H1 (cell line): ENCODE results near the gene RPL22L1. TPM values are rescaled to one million over a fixed set of nuclear protein-coding genes. Genes with fewer than 3 reads are reported as not detected.

ENCODE experiments used
- CTCF ChIA-PET: fragments of 300-600 bp; sonication (Branson Sonifier 250); formaldehyde crosslinking; loops from one replicate; lab custom pipeline; 2021; ENCODE audit not compliant: partially characterized antibody; lab: Charles Lee
- POLR2A ChIA-PET: fragments of 300-600 bp; sonication (Branson Sonifier 250); formaldehyde crosslinking; loops from one replicate; lab custom pipeline; 2021; ENCODE audit warnings: inconsistent platforms; ENCODE audit not compliant: partially characterized antibody; lab: Charles Lee
- DNase-seq, 2 experiments: peaks; one replicate each; pipeline versions ENCODE4 v3.0.0 to v3.0.0-alpha.2; 2010 to 2022; ENCODE audit warnings: low spot score in 2 of 2, low read depth in 1 of 2, mixed read lengths in 1 of 2
- FAIRE-seq: peaks from 2 replicates; lab custom pipeline; 2011; peaks lifted over from hg19 to GRCh38; lab: Jason Lieb, UNC
- H2AFZ ChIP-seq: 2 replicates; pipeline ENCODE4 v1.8.1; 2012; ENCODE audit warnings: low read length, inconsistent platforms
- H2AK5ac ChIP-seq: 2 replicates; pipeline ENCODE4 v1.6.1; 2013; ENCODE audit warnings: low read depth, low read length
- H2BK120ac ChIP-seq: replicated peaks from 2 replicates; pipeline ENCODE3; 2013; ENCODE audit warnings: low read depth, low read length, inconsistent platforms
- H2BK12ac ChIP-seq: 2 replicates; pipeline ENCODE4 v1.6.1; 2013; ENCODE audit warnings: low read depth, low read length
- H2BK15ac ChIP-seq: 2 replicates; pipeline ENCODE4 v1.6.1; 2013; ENCODE audit warnings: low read length
- H2BK20ac ChIP-seq: 2 replicates; pipeline ENCODE4 v1.6.1; 2013; ENCODE audit warnings: low read length
- H2BK5ac ChIP-seq: 2 replicates; pipeline ENCODE4 v1.6.1; 2013; ENCODE audit warnings: low read depth, low read length
- H3K14ac ChIP-seq: 2 replicates; pipeline ENCODE4 v1.6.1; 2013; ENCODE audit warnings: inconsistent platforms; ENCODE audit not compliant: insufficient read length
- H3K18ac ChIP-seq: 2 replicates; pipeline ENCODE4 v1.6.1; 2013; ENCODE audit warnings: low read length; ENCODE audit errors: extremely low read depth
- H3K23ac ChIP-seq: 2 replicates; pipeline ENCODE4 v1.6.1; 2013; ENCODE audit warnings: inconsistent platforms; ENCODE audit not compliant: insufficient read length
- H3K23me2 ChIP-seq: 2 replicates; pipeline ENCODE4 v1.6.1; 2013; ENCODE audit warnings: low read depth, low read length
- H3K27ac ChIP-seq: 2 replicates; pipeline ENCODE4 v1.6.1; 2011; ENCODE audit warnings: low read depth, low read length, inconsistent platforms
- H3K27me3 ChIP-seq, 4 experiments: replicated peaks in 1 of 4; 1 replicate in 1 of 4; 2 replicates in 3 of 4; pipeline versions ENCODE4 v1.6.1 to v1.8.1; 2011 to 2013; ENCODE audit warnings: low read length in 3 of 4, mild to moderate bottlenecking in 3 of 4, inconsistent platforms in 2 of 4, mixed read lengths in 2 of 4, moderate library complexity in 1 of 4; ENCODE audit not compliant: control insufficient read depth in 3 of 4, insufficient read depth in 3 of 4; ENCODE audit errors: extremely low read depth in 1 of 4
- H3K36me3 ChIP-seq, 4 experiments: 2 replicates each; pipeline versions ENCODE4 v1.6.1 to v1.8.1; 2011 to 2013; ENCODE audit warnings: mild to moderate bottlenecking in 4 of 4, low read length in 3 of 4, moderate library complexity in 2 of 4, control low read depth in 1 of 4, inconsistent platforms in 1 of 4; ENCODE audit not compliant: insufficient read depth in 4 of 4, control insufficient read depth in 2 of 4
- H3K4ac ChIP-seq: replicated peaks from 2 replicates; pipeline ENCODE3; 2013; ENCODE audit warnings: low read length, low read depth, mixed read lengths, inconsistent platforms; ENCODE audit not compliant: insufficient read length
- H3K4me1 ChIP-seq, 4 experiments: replicated peaks in 1 of 4; 1 replicate in 1 of 4; 2 replicates in 3 of 4; pipeline versions ENCODE4 v1.6.1 to v1.8.1; 2011 to 2013; ENCODE audit warnings: low read length in 3 of 4, inconsistent platforms in 2 of 4, mixed read lengths in 1 of 4; ENCODE audit not compliant: insufficient read depth in 4 of 4, control insufficient read depth in 3 of 4
- H3K4me2 ChIP-seq, 2 experiments: 2 replicates each; pipeline versions ENCODE4 v1.6.1 to v1.8.1; 2011 to 2013; ENCODE audit warnings: low read depth in 2 of 2, low read length in 2 of 2, control low read depth in 1 of 2, inconsistent platforms in 1 of 2, mild to moderate bottlenecking in 1 of 2; ENCODE audit not compliant: insufficient read depth in 1 of 2
- H3K4me3 ChIP-seq, 4 experiments: fragments of 200-600, 300-600 bp in 1 of 4; sonication (generic), shearing (Covaris generic), sonication (Bioruptor Twin) in 1 of 4; 2 replicates each; pipeline versions ENCODE4 v1.5.1 to v1.8.1; 2011 to 2016; ENCODE audit warnings: low read length in 4 of 4, low read depth in 3 of 4, control low read depth in 2 of 4, inconsistent platforms in 2 of 4, mild to moderate bottlenecking in 2 of 4, mixed read lengths in 1 of 4, moderate library complexity in 1 of 4; ENCODE audit not compliant: insufficient read depth in 2 of 4; ENCODE audit errors: extremely low read depth in 1 of 4
- H3K56ac ChIP-seq: replicated peaks from 2 replicates; pipeline ENCODE3; 2013; ENCODE audit warnings: low read depth, mild to moderate bottlenecking, mixed read lengths, low read length, inconsistent platforms; ENCODE audit not compliant: insufficient read length
- H3K79me1 ChIP-seq: 2 replicates; pipeline ENCODE4 v1.6.1; 2013; ENCODE audit warnings: low read depth, low read length, control low read depth
- H3K79me2 ChIP-seq, 2 experiments: 2 replicates each; pipeline versions ENCODE4 v1.6.1 to v1.8.1; 2012 to 2013; ENCODE audit warnings: low read length in 2 of 2, mild to moderate bottlenecking in 2 of 2, inconsistent platforms in 1 of 2; ENCODE audit not compliant: insufficient read depth in 2 of 2, control insufficient read depth in 1 of 2
- H3K9ac ChIP-seq, 4 experiments: replicated peaks in 1 of 4; 1 replicate in 1 of 4; 2 replicates in 3 of 4; pipeline versions ENCODE4 v1.6.1 to v1.8.1; 2011 to 2013; ENCODE audit warnings: low read depth in 3 of 4, low read length in 3 of 4, control low read depth in 2 of 4, mild to moderate bottlenecking in 2 of 4, moderate library complexity in 2 of 4, inconsistent platforms in 1 of 4; ENCODE audit errors: extremely low read depth in 1 of 4
- H3K9me3 ChIP-seq, 2 experiments: 2 replicates each; pipeline versions ENCODE4 v1.6.1 to v1.8.1; 2012 to 2013; ENCODE audit warnings: mild to moderate bottlenecking in 2 of 2, moderate library complexity in 2 of 2, control low read depth in 1 of 2, inconsistent platforms in 1 of 2, low read depth in 1 of 2, low read length in 1 of 2, mixed read lengths in 1 of 2; ENCODE audit not compliant: insufficient read depth in 2 of 2
- H4K20me1 ChIP-seq, 2 experiments: replicated peaks in 1 of 2; 2 replicates each; pipeline versions ENCODE3 to v1.8.1; 2011 to 2013; ENCODE audit warnings: inconsistent platforms in 2 of 2, low read length in 2 of 2, mild to moderate bottlenecking in 1 of 2; ENCODE audit not compliant: insufficient read depth in 2 of 2, control insufficient read depth in 1 of 2
- H4K5ac ChIP-seq: 2 replicates; pipeline ENCODE4 v1.6.1; 2013; ENCODE audit warnings: low read length, low read depth, mixed read lengths, inconsistent platforms; ENCODE audit not compliant: insufficient read length
- H4K8ac ChIP-seq: 2 replicates; pipeline ENCODE4 v1.8.0; 2013; ENCODE audit warnings: mild to moderate bottlenecking, moderate library complexity, low read length, inconsistent platforms; ENCODE audit not compliant: insufficient read depth; ENCODE audit errors: extremely low read depth
- H4K91ac ChIP-seq: replicated peaks from 2 replicates; pipeline ENCODE3; 2013; ENCODE audit warnings: low read length, mixed read lengths, inconsistent platforms; ENCODE audit not compliant: insufficient read length
- ASH2L ChIP-seq: fragments of 200-600, 300-600 bp; sonication (generic); IDR thresholded peaks from one replicate; pipeline ENCODE4 v1.7.1; 2017; ENCODE audit warnings: low read length
- CHD1 ChIP-seq: IDR thresholded peaks from 2 replicates; pipeline ENCODE4 v1.6.1; 2012; ENCODE audit warnings: low read depth, low read length, improper control_type of control experiment
- GTF2F1 ChIP-seq: IDR thresholded peaks from 2 replicates; pipeline ENCODE4 v1.6.1; 2012; ENCODE audit warnings: low read depth, low read length, improper control_type of control experiment, borderline replicate concordance
- POU5F1 ChIP-seq: IDR thresholded peaks from 2 replicates; pipeline ENCODE4 v1.6.1; 2011; ENCODE audit warnings: low read depth, mild to moderate bottlenecking, low read length, moderate library complexity
- RAD21 ChIP-seq, 2 experiments: IDR thresholded peaks in 1 of 2; conservative IDR thresholded peaks in 1 of 2; 2 replicates each; pipeline ENCODE4 v1.6.1; 2011; ENCODE audit warnings: low read depth in 2 of 2, low read length in 2 of 2, improper control_type of control experiment in 1 of 2, inconsistent platforms in 1 of 2, mild to moderate bottlenecking in 1 of 2, moderate library complexity in 1 of 2
- RNF2 ChIP-seq: fragments of 200-900, 300-1000 bp; sonication (generic); IDR thresholded peaks from 2 replicates; pipeline ENCODE4 v1.7.1; 2016; ENCODE audit warnings: borderline replicate concordance, low read depth, mild to moderate bottlenecking, antibody characterized with exemption, low read length; ENCODE audit not compliant: poor library complexity, severe bottlenecking; ENCODE audit errors: missing control alignments
- SP2 ChIP-seq: IDR thresholded peaks from 2 replicates; pipeline ENCODE4 v1.6.1; 2012; ENCODE audit warnings: mild to moderate bottlenecking, low read length, inconsistent platforms
- SRF ChIP-seq: IDR thresholded peaks from 2 replicates; pipeline ENCODE4 v1.6.1; 2011; ENCODE audit warnings: mild to moderate bottlenecking, low read depth, low read length, moderate library complexity
- SUZ12 ChIP-seq: fragments of 200-600 bp; sonication (generic); IDR thresholded peaks from 2 replicates; pipeline ENCODE4 v1.6.1; 2012; ENCODE audit warnings: mild to moderate bottlenecking, inconsistent platforms, low read length, moderate library complexity, mixed read lengths
- TAF1 ChIP-seq: IDR thresholded peaks from 2 replicates; pipeline ENCODE4 v1.6.1; 2011; ENCODE audit warnings: mild to moderate bottlenecking, low read depth, low read length
- WGBS, 2 experiments: shearing (Covaris generic) in 1 of 2; methylation state at CpG; one replicate each; pipeline versions ENCODE4 v1.1.6 to v1.1.7; 2013 to 2015; ENCODE audit warnings: low lambda C conversion rate in 2 of 2, mixed read lengths in 2 of 2, inconsistent platforms in 1 of 2, low coverage in 1 of 2, missing lambda C conversion rate in 1 of 2; ENCODE audit not compliant: insufficient replicate concordance in 2 of 2, insufficient coverage in 1 of 2, insufficient read length in 1 of 2; ENCODE audit errors: extremely low coverage in 1 of 2, missing lambda C conversion rate in 1 of 2; 5-methylcytosine and 5-hydroxymethylcytosine counted together
- polyA plus RNA-seq, 7 experiments: library from polyadenylated mRNA; depleted of rRNA in 3 of 7; stranded (reverse) in 5 of 7; unstranded in 2 of 7; fragments of >200 nt in 5 of 7; fragments of 200-250 nt in 2 of 7; gene quantifications; 1 replicate in 5 of 7; 2 replicates in 1 of 7; 4 replicates in 1 of 7; pipeline versions ENCODE4 v1.2.1 to v1.2.3, GENCODE V29; 2011 to 2013; ENCODE audit warnings: missing spikeins in 2 of 7, mixed read lengths in 2 of 7
- total RNA-seq: library from RNA; stranded (reverse); fragmentation: NEBNext Ultra II Directional; extraction: Animal tissue kit (Norgen Biotek cat#: 25700); gene quantifications from 2 replicates; pipeline ENCODE4 v1.2.1, GENCODE V29; 2021
- TF ChIP-seq, protein P1 (sequence below), 3 experiments: IDR thresholded peaks; 1 replicate in 2 of 3; 2 replicates in 1 of 3; pipeline versions ENCODE4 v1.5.1 to v1.6.1; 2011; ENCODE audit warnings: low read length in 3 of 3, mild to moderate bottlenecking in 3 of 3, inconsistent platforms in 2 of 3, low read depth in 1 of 3, moderate library complexity in 1 of 3; ENCODE audit not compliant: insufficient read depth in 1 of 3; ENCODE audit errors: control extremely low read depth in 1 of 3

RPL22L1 gene
- total and polyA plus RNA-seq, 2 of the 8 experiments (the other 6 are each of a cell fraction or from before 2014, with no cell fraction given) = 99.9 to 280 TPM

DNA sequence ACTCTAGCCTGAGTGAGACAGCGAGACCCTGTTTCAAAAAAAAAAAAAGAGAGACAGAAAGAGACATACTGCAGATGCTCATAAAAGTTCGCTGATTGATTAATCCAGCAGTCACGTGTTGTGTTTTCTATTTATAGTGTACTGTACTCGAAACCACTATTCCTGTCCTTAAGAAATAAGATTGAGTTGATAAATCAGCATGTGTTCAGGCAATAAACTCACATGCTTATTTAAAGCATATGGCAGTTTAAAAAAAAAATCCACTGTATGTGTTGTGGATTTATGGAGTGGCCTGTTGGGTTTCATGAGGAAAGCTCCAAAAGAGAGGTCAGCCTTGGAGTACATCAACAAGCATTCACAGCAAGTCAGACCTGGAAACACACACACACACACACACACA is 17.7 kb downstream of the RPL22L1 start:
- H3K9ac ChIP-seq = no peak overlapping the region
- H3K56ac ChIP-seq = no peak overlapping the region
- no peak overlapping the region for H3K18ac ChIP-seq
- POLR2A ChIA-PET = interaction anchor here (1.0 to 3.3 kb wide), 5 partner anchors 13 to 19 kb away, joined by 3 to 15 read pairs (median 7); partner anchors contain the start of gene RPL22L1
- CTCF ChIA-PET = interaction anchor here (0.6 to 2.7 kb wide), 5 partner anchors 41 to 1746 kb away, joined by 3 to 16 read pairs (median 4); no protein-coding TSS in a partner anchor
- H2BK5ac ChIP-seq = no peak overlapping the region
- H4K5ac ChIP-seq = no peak overlapping the region
- H3K9me3 ChIP-seq = no peaks in the 10 kb centered on the region
- peaks cover 0 to 3% (median 0%) of the 10 kb centered on the region in 4 experiments; a peak in 1 of 7 replicates for H3K4me1 ChIP-seq
- H4K91ac ChIP-seq = no peak overlapping the region
- H4K20me1 ChIP-seq = no peaks in the 10 kb centered on the region
- no peaks in the 10 kb centered on the region for H3K79me2 ChIP-seq
- no peak overlapping the region for H3K4me2 ChIP-seq
- no peak for DNase-seq
- H3K36me3 ChIP-seq = no peaks in the 10 kb centered on the region
- H3K27me3 ChIP-seq = no peaks in the 10 kb centered on the region
- H2AFZ ChIP-seq = no peak overlapping the region
- no peak overlapping the region for H4K8ac ChIP-seq
- H3K4ac ChIP-seq = no peak overlapping the region
- no peak overlapping the region for H2BK12ac ChIP-seq
- H3K14ac ChIP-seq = no peak overlapping the region
- 88% methylated on average over 4 of the region's 4 CpGs; no CpG with 5 or more reads in 1 of the 2 experiments for WGBS, 2 experiments
- H3K27ac ChIP-seq = no peak overlapping the region
- H2AK5ac ChIP-seq = no peak overlapping the region
- no peak overlapping the region for H2BK120ac ChIP-seq
- H3K23ac ChIP-seq = no peak overlapping the region
- no peaks in the 10 kb centered on the region; the same call in 1 of the 2 replicates for H3K23me2 ChIP-seq
- H3K4me3 ChIP-seq = no peak overlapping the region
- no peak for FAIRE-seq
- H2BK15ac ChIP-seq = no peak overlapping the region
- no peaks in the 10 kb centered on the region for H3K79me1 ChIP-seq
- H2BK20ac ChIP-seq = no peak overlapping the region
- no peak for TF ChIP-seq CHD1
- no peak for TF ChIP-seq SRF
- no peak for TF ChIP-seq TAF1
- no peak for TF ChIP-seq POU5F1
- TF ChIP-seq RNF2 = no peak
- TF ChIP-seq, protein P1, sequence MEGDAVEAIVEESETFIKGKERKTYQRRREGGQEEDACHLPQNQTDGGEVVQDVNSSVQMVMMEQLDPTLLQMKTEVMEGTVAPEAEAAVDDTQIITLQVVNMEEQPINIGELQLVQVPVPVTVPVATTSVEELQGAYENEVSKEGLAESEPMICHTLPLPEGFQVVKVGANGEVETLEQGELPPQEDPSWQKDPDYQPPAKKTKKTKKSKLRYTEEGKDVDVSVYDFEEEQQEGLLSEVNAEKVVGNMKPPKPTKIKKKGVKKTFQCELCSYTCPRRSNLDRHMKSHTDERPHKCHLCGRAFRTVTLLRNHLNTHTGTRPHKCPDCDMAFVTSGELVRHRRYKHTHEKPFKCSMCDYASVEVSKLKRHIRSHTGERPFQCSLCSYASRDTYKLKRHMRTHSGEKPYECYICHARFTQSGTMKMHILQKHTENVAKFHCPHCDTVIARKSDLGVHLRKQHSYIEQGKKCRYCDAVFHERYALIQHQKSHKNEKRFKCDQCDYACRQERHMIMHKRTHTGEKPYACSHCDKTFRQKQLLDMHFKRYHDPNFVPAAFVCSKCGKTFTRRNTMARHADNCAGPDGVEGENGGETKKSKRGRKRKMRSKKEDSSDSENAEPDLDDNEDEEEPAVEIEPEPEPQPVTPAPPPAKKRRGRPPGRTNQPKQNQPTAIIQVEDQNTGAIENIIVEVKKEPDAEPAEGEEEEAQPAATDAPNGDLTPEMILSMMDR (IDR thresholded peaks at IDR 0.05; ENCODE audit: control extremely low read depth in 1 of 3, insufficient read depth in 1 of 3, low read depth in 1 of 3, low read length in 3 of 3) = no peak
- no peak for TF ChIP-seq ASH2L
- TF ChIP-seq SP2 = no peak
- TF ChIP-seq SUZ12 = no peak
- no peak for TF ChIP-seq GTF2F1
- no peak for TF ChIP-seq RAD21 (IDR thresholded peaks at IDR 0.05 in 1 of 2, conservative IDR thresholded peaks at IDR 0.05 in 1 of 2; ENCODE audit: low read depth in 2 of 2, low read length in 2 of 2)
